Cardiac fibroblast (primary cell): Measurements from ENCODE around the gene MEI1.
"Not testable (repeated sequence)": the region's sequence is repeated elsewhere in the genome, so short reads cannot be mapped to it uniquely, and the experiment has no call there.

Experiments used
- DNase-seq, 2 donors: peaks; one replicate each; pipeline versions ENCODE4 v3.0.0 to v3.0.0-alpha.2; 2010; ENCODE audit warnings: low read depth in 2 of 2
- H3K4me3 ChIP-seq, 2 donors: replicated peaks in 1 of 2; 1 replicate in 1 of 2; 2 replicates in 1 of 2; pipeline ENCODE4 v1.5.1; 2011; ENCODE audit warnings: low read depth in 2 of 2, low read length in 2 of 2, mild to moderate bottlenecking in 2 of 2, moderate library complexity in 1 of 2
- TF ChIP-seq, protein P1 (sequence below): IDR thresholded peaks from one replicate; pipeline ENCODE4 v1.5.1; 2011; ENCODE audit warnings: low read depth, mild to moderate bottlenecking, low read length, inconsistent platforms

Gene MEI1

GRCh38 chr22:41682033-41682807 is 17.1 kb upstream of the MEI1 start:
- DNase-seq, result peak; percentile 88 to 93
- TF ChIP-seq, protein P1, sequence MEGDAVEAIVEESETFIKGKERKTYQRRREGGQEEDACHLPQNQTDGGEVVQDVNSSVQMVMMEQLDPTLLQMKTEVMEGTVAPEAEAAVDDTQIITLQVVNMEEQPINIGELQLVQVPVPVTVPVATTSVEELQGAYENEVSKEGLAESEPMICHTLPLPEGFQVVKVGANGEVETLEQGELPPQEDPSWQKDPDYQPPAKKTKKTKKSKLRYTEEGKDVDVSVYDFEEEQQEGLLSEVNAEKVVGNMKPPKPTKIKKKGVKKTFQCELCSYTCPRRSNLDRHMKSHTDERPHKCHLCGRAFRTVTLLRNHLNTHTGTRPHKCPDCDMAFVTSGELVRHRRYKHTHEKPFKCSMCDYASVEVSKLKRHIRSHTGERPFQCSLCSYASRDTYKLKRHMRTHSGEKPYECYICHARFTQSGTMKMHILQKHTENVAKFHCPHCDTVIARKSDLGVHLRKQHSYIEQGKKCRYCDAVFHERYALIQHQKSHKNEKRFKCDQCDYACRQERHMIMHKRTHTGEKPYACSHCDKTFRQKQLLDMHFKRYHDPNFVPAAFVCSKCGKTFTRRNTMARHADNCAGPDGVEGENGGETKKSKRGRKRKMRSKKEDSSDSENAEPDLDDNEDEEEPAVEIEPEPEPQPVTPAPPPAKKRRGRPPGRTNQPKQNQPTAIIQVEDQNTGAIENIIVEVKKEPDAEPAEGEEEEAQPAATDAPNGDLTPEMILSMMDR, result no peak

GRCh38 chr22:41683052-41683451 is 16.3 kb upstream of the MEI1 start:
- H3K4me3 ChIP-seq, result peak overlapping the region in 1 of 2 donors; percentile 74
- no peak for DNase-seq
- TF ChIP-seq, protein P1, result no peak

More at GRCh38 chr22:41682033-41682807, 17.1 kb upstream of the MEI1 start:
- H3K4me3 ChIP-seq, result peak overlapping the region; percentile 64 to 74

DNA sequence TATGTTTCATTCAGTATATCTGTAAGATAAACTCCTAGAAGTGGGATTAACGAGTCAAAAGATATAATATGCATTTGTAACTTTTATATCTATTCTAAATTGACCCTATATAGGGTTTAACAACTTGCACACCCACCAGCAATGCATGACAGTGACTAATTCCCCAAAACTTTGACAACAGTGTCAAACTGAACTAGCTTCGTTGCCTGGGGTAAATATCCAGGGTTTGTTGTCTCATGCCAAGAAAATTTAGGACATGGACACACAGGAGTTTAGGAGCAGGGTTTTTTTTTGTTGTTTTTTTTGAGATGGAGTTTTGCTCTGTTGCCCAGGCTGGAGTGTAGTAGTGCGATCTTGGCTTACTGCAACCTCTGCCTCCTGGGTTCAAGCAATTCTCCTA is 15.7 kb upstream of the MEI1 start:
- DNase-seq, result peak in 1 of 2 donors; percentile 25
- no peak overlapping the region for H3K4me3 ChIP-seq
- TF ChIP-seq, protein P1, result no peak

DNA sequence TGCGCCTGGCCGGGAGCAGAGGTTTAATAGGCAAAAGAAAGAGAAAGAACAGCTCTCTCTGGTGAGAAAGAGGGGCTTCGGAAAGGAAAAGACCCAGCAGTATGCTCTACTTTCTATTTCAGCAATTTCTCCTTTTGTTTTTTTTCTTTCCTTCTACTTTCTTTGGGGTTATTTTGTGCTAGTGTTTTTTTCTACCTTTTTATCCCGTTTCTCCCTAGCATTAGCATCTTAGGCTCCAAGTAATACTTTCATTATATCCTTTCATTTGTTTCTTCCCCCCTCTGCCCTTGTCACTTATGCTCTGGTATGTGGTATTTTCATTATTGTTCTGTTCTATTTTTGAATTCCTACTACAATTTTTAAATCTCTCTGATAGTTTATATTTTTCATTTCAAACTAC is 15.1 kb upstream of the MEI1 start:
- no peak overlapping the region for H3K4me3 ChIP-seq
- TF ChIP-seq, protein P1, result no peak
- DNase-seq, result no peak

GRCh38 chr22:41686890-41687289 is 12.4 kb upstream of the MEI1 start:
- DNase-seq, result not testable (repeated sequence)
- H3K4me3 ChIP-seq, result peak overlapping the region in 1 of 2 donors; percentile 89

DNA sequence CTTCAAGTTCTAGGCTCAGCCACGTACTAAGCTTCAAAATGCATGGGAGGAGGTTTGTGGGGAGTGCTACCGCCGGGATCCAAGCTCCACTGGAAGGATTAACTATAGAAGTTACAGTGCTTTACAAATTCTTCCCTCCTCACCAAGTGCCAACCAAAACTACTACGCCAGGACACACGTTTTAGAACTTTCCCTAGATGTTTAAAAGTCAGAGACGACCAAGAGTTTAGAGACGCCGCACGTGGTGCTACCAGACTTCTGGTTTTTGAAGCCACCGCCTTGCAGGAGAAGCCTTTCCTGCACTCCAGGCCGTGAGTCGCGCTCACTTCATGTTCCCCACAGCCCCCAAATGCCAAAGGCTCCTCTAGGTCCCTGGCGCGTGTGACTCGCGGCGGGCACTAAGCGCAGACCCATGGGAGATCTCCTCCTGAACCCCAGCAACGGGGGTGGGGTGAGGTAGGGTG is 11.4 kb upstream of the MEI1 start:
- TF ChIP-seq, protein P1, result no peak
- H3K4me3 ChIP-seq, result peak overlapping the region; percentile 87 to 89
- peak; percentile 28 to 33 for DNase-seq

GRCh38 chr22:41688365-41689211 is 10.7 kb upstream of the MEI1 start, which contains the start of gene SNU13:
SNU13 (minus strand) TSS chr22:41688867; CDS start chr22:41688796, 71 bp downstream.
- TF ChIP-seq, protein P1, result no peak
- DNase-seq, result peak; percentile 92 to 94
- H3K4me3 ChIP-seq, result peak within 1 kb of the TSS; percentile 87 to 89
